Vagina (tissue), 2 donors: Measurements from ENCODE around the gene DSCAML1.

Source experiments
- CTCF ChIP-seq, 3 experiments: fragments of 450-650 bp in 2 of 3; fragments of 200-600 bp in 1 of 3; sonication (generic) in 1 of 3; IDR thresholded peaks; one replicate each; pipeline ENCODE4 v1.5.1; 2017 to 2019; ENCODE audit warnings: antibody characterized with exemption in 3 of 3, mild to moderate bottlenecking in 2 of 3, moderate library complexity in 2 of 3
- POLR2AphosphoS5 ChIP-seq, 2 donors: sonication (generic); formaldehyde crosslinking; IDR thresholded peaks; one replicate each; pipeline ENCODE4 v1.9.0; 2017; ENCODE audit warnings: antibody characterized with exemption in 2 of 2, mild to moderate bottlenecking in 2 of 2, low read depth in 1 of 2; ENCODE audit not compliant: insufficient read depth in 1 of 2

DNA sequence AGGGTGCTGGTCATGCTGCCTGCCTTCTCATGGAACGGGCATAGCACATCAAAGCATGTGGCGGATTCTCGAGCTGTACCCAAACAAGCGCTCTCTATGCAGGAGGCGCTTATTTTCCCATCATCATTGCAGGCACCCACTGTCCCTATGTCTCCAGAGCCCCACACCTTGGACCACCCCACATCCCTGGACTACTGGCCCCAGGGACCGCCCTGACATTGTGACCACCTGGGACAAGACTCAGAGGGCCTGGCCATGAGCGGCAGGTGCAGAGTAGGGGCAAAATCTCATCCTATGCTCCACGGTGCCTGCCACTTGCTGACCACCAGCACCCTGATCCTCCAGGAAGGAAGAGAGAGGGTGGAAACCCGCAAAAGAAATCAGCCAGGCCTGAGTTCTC lies 170.4 kb downstream of the DSCAML1 start:
- no peak for TF ChIP-seq CTCF (IDR thresholded peaks at IDR 0.05)
- TF ChIP-seq POLR2AphosphoS5 (IDR thresholded peaks at IDR 0.05; ENCODE audit: insufficient read depth in 1 of 2, low read depth in 1 of 2): no peak
